A673 (cell line): ENCODE measurements around the gene SLC39A3. TPM values are rescaled to one million over a fixed set of nuclear protein-coding genes. Genes with fewer than 3 reads are reported as not detected.

Experiments
- BruUV-seq: library from RNA; stranded (reverse); fragments of 400-500 nt; replicated peaks from 2 replicates; lab custom pipeline; 2021; lab: Mats Ljungman, UMichigan
- CTCF ChIA-PET: fragments of 300-600 bp; sonication (Branson Sonifier 250); formaldehyde crosslinking; loops from one replicate; lab custom pipeline; 2022; ENCODE audit warnings: antibody characterized with exemption; lab: Charles Lee
- POLR2A ChIA-PET: fragments of 300-600 bp; sonication (Branson Sonifier 250); formaldehyde crosslinking; loops from one replicate; lab custom pipeline; 2022; ENCODE audit warnings: antibody characterized with exemption; ENCODE audit not compliant: low non-redundant PET; lab: Charles Lee
- DNase-seq: peaks from one replicate; pipeline ENCODE4 v3.0.0-alpha.2; 2015; ENCODE audit warnings: low spot score
- H3K27ac ChIP-seq: fragments of 200-600 bp; sonication (generic); 2 replicates; pipeline ENCODE4 v1.5.1; 2016; ENCODE audit warnings: mixed run types, low read depth, mild to moderate bottlenecking, mixed read lengths, antibody characterized with exemption, low read length; ENCODE audit not compliant: poor library complexity, severe bottlenecking
- H3K27me3 ChIP-seq: fragments of 200-600 bp; sonication (generic); replicated peaks from 2 replicates; pipeline ENCODE4 v1.6.1; 2017; ENCODE audit warnings: mixed run types, low read depth, mild to moderate bottlenecking, mixed read lengths, antibody characterized with exemption, low read length; ENCODE audit not compliant: insufficient read depth, poor library complexity
- H3K36me3 ChIP-seq: fragments of 200-600 bp; sonication (generic); 2 replicates; pipeline ENCODE4 v1.6.1; 2016; ENCODE audit warnings: mixed run types, mild to moderate bottlenecking, mixed read lengths, antibody characterized with exemption, low read length; ENCODE audit not compliant: insufficient read depth, poor library complexity, severe bottlenecking
- H3K4me1 ChIP-seq: fragments of 200-600 bp; sonication (generic); 2 replicates; pipeline ENCODE4 v1.6.1; 2017; ENCODE audit warnings: mixed run types, mild to moderate bottlenecking, mixed read lengths, antibody characterized with exemption, low read length; ENCODE audit not compliant: insufficient read depth, poor library complexity, severe bottlenecking
- H3K4me3 ChIP-seq: fragments of 200-600 bp; sonication (generic); 2 replicates; pipeline ENCODE4 v1.5.1; 2016; ENCODE audit warnings: low read depth, mixed run types, mild to moderate bottlenecking, mixed read lengths, low read length; ENCODE audit not compliant: poor library complexity, severe bottlenecking
- H3K9me3 ChIP-seq: fragments of 200-600 bp; sonication (generic); 2 replicates; pipeline ENCODE4 v1.6.1; 2016; ENCODE audit warnings: mixed run types, low read depth, mild to moderate bottlenecking, mixed read lengths, antibody characterized with exemption, low read length; ENCODE audit not compliant: poor library complexity, severe bottlenecking
- EZH2 ChIP-seq: fragments of 200-600 bp; sonication (generic); IDR thresholded peaks from 2 replicates; pipeline ENCODE4 v1.6.1; 2017; ENCODE audit warnings: borderline replicate concordance, low read depth, mild to moderate bottlenecking, mixed read lengths, antibody characterized with exemption, low read length; ENCODE audit not compliant: poor library complexity, severe bottlenecking
- intact Hi-C: fragments of 100-400 bp; cut with micrococcal nuclease; formaldehyde crosslinking; loops from one replicate; pipeline ENCODE4 v1.10.0; 2022; ENCODE audit not compliant: unreplicated experiment
- total RNA-seq: library from RNA; stranded (reverse); gene quantifications from 2 replicates; pipeline ENCODE4 v1.2.3, GENCODE V29; 2021
- TF ChIP-seq, protein P1 (sequence below): fragments of 300-800, 200-600 bp; sonication (generic); conservative IDR thresholded peaks from 2 replicates; pipeline ENCODE4 v1.5.1; 2017; ENCODE audit warnings: low read depth, mild to moderate bottlenecking, antibody characterized with exemption, low read length, moderate library complexity, mixed read lengths

Gene SLC39A3
- total RNA-seq, 1 experiment from 2014 or later = 44.8 TPM

GRCh38 chr19:2723747-2724146 lies 16.1 kb downstream of the SLC39A3 start:
- TF ChIP-seq, protein P1, sequence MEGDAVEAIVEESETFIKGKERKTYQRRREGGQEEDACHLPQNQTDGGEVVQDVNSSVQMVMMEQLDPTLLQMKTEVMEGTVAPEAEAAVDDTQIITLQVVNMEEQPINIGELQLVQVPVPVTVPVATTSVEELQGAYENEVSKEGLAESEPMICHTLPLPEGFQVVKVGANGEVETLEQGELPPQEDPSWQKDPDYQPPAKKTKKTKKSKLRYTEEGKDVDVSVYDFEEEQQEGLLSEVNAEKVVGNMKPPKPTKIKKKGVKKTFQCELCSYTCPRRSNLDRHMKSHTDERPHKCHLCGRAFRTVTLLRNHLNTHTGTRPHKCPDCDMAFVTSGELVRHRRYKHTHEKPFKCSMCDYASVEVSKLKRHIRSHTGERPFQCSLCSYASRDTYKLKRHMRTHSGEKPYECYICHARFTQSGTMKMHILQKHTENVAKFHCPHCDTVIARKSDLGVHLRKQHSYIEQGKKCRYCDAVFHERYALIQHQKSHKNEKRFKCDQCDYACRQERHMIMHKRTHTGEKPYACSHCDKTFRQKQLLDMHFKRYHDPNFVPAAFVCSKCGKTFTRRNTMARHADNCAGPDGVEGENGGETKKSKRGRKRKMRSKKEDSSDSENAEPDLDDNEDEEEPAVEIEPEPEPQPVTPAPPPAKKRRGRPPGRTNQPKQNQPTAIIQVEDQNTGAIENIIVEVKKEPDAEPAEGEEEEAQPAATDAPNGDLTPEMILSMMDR = no peak
- TF ChIP-seq EZH2 = no peak
- Histone ChIP-seq H3K4me1 (peaks cover 5% of the 10 kb centered on the region), H3K27ac (no peak overlapping the region), H3K36me3 (no peaks in the 10 kb centered on the region), H3K9me3 (no peaks in the 10 kb centered on the region), H3K4me3 (no peak overlapping the region), H3K27me3 (peaks cover 11% of the 10 kb centered on the region)
- ChIA-PET CTCF (interaction anchor here (0.6 kb wide), 1 partner anchor 87 kb away, joined by 3 read pairs; no protein-coding TSS in a partner anchor), POLR2A (no interaction called here)
- DNase-seq = no peak
- BruUV-seq = no TSS peak
- intact Hi-C loops = no loop called here

DNA sequence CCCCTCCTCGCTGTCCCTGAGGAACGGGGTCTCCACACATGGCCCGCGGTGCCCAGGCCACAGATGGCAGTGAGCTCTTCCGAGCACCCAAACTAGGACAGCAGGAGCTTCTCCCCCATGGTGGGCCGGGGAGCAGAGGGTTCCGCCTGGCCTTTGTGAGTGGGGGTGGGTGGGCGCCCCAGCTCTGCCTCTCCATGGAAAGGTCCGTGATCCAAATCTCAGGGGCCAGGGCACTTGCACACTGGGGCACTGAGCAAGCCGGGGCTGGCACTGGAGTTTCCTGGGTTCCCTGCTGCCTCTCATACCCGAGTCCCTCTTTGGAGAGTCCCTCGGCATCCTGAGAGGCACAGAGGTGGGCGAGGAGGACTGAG lies 16.5 kb downstream of the SLC39A3 start:
- TF ChIP-seq, protein P1 = no peak
- TF ChIP-seq EZH2 = no peak
- H3K4me1 ChIP-seq = peaks cover 5% of the 10 kb centered on the region
- peaks cover 11% of the 10 kb centered on the region for H3K27me3 ChIP-seq
- ChIA-PET POLR2A (no interaction called here), CTCF (no interaction called here)
- no TSS peak for BruUV-seq
- no peak for DNase-seq
- no peaks in the 10 kb centered on the region for H3K9me3 ChIP-seq
- intact Hi-C loops = no loop called here
- H3K4me3 ChIP-seq = no peak overlapping the region
- no peaks in the 10 kb centered on the region for H3K36me3 ChIP-seq
- H3K27ac ChIP-seq = no peak overlapping the region

- Histone ChIP-seq H3K27me3 (peaks cover 11% of the 10 kb centered on the region), H3K27ac (no peak overlapping the region), H3K4me3 (no peak overlapping the region), H3K9me3 (no peaks in the 10 kb centered on the region), H3K36me3 (no peaks in the 10 kb centered on the region), H3K4me1 (peaks cover 5% of the 10 kb centered on the region)
- no peak for TF ChIP-seq EZH2
- TF ChIP-seq, protein P1 = no peak
- ChIA-PET POLR2A (no interaction called here), CTCF (no interaction called here)
- DNase-seq = no peak
- intact Hi-C loops = no loop called here
- BruUV-seq = no TSS peak
Measured at GRCh38 chr19:2722541-2723344, 17.1 kb downstream of the SLC39A3 start.
